Activated naive CD4-positive, alpha-beta T cell treated with anti-CD3 and anti-CD28 coated beads, Interleukin-2, amount 50 U/mL, for 72 hours (primary cell): ENCODE results near the gene IGSF21. TPM values are rescaled to one million over a fixed set of nuclear protein-coding genes. Genes with fewer than 3 reads are reported as not detected.

ENCODE experiments used
- ATAC-seq, 2 donors: fragments of 150-1000 bp; cut with Tn5 transposase; 2 replicates each; pipeline ENCODE4 v1.10.0; 2021; ENCODE audit warnings: mild to moderate bottlenecking in 2 of 2, moderate library complexity in 2 of 2
- DNase-seq, 2 donors: peaks; one replicate each; pipeline ENCODE4 v3.0.0; 2021 to 2022; ENCODE audit warnings: low spot score in 2 of 2
- H3K27ac Mint-ChIP-seq, 2 donors: one replicate each; pipeline ENCODE4 v1.8.0; 2022; ENCODE audit warnings: mild to moderate bottlenecking in 2 of 2, mixed read lengths in 2 of 2
- H3K36me3 Mint-ChIP-seq, 2 donors: one replicate each; pipeline ENCODE4 v1.8.0; 2022; ENCODE audit warnings: mixed read lengths in 2 of 2
- H3K9me3 Mint-ChIP-seq, 2 donors: one replicate each; pipeline ENCODE4 v1.8.0; 2022; ENCODE audit warnings: mixed read lengths in 2 of 2
- total RNA-seq, 2 donors: library from RNA; stranded (reverse); gene quantifications; one replicate each; pipeline ENCODE4 v1.2.3, GENCODE V29; 2022

IGSF21 gene
- total RNA-seq, 2 donors from 2014 or later = not detected

DNA sequence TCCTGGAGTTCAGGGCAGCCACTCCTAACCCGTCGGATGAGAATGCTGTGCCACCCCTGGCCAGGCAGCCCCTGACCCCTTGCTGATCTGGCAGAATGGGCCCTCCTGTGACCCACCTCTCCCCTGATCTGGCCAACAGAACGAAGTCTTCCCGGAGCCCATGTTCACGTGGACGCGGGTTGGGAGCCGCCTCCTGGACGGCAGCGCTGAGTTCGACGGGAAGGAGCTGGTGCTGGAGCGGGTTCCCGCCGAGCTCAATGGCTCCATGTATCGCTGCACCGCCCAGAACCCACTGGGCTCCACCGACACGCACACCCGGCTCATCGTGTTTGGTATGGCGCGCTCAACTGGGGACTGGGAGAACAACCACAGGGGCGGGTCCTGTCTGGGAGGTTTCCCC lies 269.1 kb downstream of the IGSF21 start:
- ATAC-seq (no peak), DNase-seq (no peak)
- Mint-ChIP-seq H3K27ac (no peak overlapping the region), H3K9me3 (peaks cover 16 to 20% of the 10 kb centered on the region in 2 donors), H3K36me3 (no peaks in the 10 kb centered on the region)

DNA sequence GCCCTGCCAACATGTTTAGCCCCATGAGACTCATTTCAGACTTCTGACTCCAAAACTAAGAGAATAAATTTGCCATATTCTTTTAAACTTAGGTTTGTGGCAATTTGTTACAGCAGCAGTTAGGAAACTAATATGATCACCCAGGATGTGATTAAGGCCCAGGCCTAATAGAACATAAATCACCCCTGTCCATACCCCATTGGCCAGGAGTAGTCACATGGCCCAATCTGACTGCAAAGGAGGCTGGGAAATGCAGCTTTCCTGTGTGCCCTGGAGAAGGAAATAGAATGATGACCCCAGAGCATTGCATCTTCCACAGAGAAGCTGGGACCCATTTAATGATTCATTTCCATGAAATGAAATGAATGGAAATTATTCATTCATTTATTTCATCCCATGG lies 272.7 kb downstream of the IGSF21 start:
- H3K9me3 Mint-ChIP-seq = peaks cover 9 to 13% of the 10 kb centered on the region in 2 donors
- DNase-seq (no peak), ATAC-seq (no peak)
- no peaks in the 10 kb centered on the region for H3K36me3 Mint-ChIP-seq
- H3K27ac Mint-ChIP-seq = no peak overlapping the region

DNA sequence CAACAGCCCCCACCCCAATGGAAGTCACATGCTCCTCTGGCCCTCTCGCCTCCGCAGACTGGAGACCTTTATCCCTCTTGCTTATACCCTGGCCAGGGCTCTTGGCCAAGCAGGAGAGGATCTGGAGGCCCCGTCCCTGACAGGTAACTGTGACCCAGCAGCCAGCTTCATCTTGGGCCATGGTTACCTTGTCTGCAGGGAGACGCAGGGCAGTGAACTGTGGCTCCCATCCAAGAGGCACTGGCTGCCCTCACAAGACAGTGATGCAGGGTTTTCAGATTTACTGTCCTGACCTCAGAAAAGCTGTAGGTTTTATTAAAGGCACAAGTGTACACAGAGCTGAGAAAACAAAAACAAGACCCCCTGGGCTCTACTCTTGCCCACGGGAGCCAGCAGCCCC lies 276.5 kb downstream of the IGSF21 start:
- no peak for DNase-seq

DNA sequence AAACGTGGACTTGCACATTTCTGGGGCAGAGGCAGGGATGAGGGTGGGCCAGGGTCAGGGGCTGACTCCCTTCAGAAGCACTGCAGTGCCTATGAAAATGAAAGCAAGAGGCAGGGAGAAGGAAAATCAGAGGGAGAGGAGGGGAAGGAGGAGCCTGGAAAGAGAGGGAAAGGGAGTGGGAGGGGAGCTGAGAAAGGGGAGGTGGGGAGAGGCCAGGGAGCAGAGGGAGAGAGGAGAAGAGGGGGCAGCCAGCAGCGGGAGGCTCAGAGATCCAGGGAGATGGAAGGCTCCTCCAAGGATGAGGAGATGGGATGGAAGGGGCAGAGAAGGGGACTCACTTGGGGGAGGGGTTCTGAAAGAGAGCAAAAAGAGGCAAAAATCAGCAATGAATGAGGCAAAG lies 276.9 kb downstream of the IGSF21 start:
- H3K36me3 Mint-ChIP-seq = no peaks in the 10 kb centered on the region
- ATAC-seq = no peak
- no peak for DNase-seq
- peaks cover 7 to 13% of the 10 kb centered on the region in 2 donors for H3K9me3 Mint-ChIP-seq
- peak overlapping the region in 1 of 2 donors; percentile 2 for H3K27ac Mint-ChIP-seq

More for the DNA sequence above, 276.5 kb downstream of the IGSF21 start:
- H3K9me3 Mint-ChIP-seq = peaks cover 9 to 13% of the 10 kb centered on the region in 2 donors
- no peak overlapping the region for H3K27ac Mint-ChIP-seq
- H3K36me3 Mint-ChIP-seq = no peaks in the 10 kb centered on the region
- ATAC-seq = no peak

DNA sequence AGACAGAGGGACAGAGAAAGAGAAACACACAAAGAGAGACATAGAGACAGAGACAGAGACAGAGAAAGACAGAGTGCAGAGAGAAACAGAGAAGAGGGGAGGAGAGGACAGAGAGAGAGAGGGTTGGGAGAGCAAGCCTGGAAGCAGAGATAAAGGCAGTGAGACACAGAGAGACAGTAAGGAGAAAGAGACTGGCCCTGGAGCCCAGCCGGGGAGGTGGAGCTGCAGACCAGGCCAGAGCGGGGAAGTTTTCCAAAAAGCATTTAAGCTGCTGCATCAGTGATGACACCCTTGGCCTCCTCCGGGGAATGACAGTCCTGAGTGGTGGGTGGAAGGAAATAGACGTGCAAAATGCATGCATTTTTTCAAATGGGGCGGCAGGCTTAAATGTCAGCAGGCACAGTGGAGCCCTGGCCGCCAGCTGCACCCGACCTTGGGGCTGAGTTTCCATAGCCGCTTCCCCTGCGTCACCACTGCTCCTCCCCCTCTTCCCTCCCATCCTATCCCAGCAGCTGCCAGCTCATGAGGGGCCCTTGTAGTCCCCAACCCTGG lies 277.7 kb downstream of the IGSF21 start:
- no peak for DNase-seq
- peaks cover 0 to 7% of the 10 kb centered on the region in 2 donors for H3K9me3 Mint-ChIP-seq
- no peak for ATAC-seq
- peak overlapping the region in 1 of 2 donors; percentile 2 for H3K27ac Mint-ChIP-seq
- H3K36me3 Mint-ChIP-seq = no peaks in the 10 kb centered on the region

DNA sequence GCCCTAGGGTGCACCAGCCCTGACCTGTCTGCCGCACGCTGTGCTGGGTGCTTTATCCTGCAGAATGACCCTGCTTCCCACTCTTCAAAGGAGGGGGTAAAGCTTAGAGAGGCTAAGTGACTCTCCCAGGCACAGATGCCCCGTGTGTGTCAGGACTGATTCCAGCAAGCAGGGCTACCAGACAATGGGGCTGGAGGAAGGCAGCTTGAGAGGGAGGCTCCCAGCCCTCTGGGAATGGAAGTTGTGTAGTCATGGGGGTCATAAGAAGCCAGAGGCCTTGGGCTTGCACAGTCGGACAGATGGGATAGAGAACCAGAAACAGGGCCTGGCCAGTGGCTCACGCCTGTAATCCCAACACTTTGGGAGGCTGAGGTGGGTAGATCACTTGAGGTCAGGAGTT lies 279.0 kb downstream of the IGSF21 start:
- no peaks in the 10 kb centered on the region for H3K36me3 Mint-ChIP-seq
- DNase-seq (no peak), ATAC-seq (no peak)
- no peak overlapping the region for H3K27ac Mint-ChIP-seq
- H3K9me3 Mint-ChIP-seq = peaks cover 0 to 1% of the 10 kb centered on the region in 2 donors

DNA sequence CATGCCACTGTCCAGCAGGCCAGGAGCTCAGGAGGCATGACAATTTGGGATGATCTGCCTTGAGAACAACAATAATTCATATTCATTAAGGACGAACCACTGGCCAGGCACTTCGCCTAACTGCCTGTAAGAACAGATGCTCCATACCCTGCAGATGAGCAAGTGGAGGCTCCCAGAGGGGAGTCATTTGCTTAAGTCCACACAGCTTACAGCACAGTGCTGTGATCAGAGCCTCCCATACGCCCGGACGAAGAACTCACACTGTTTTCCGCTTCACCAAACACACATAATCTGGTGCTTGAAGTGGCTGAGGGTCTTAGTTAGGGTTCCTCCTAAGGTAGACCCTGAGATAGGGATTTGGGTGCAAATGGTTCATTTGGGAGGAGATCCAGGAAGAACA lies 279.7 kb downstream of the IGSF21 start:
- Mint-ChIP-seq H3K9me3 (no peaks in the 10 kb centered on the region), H3K27ac (no peak overlapping the region), H3K36me3 (no peaks in the 10 kb centered on the region)
- ATAC-seq (no peak), DNase-seq (no peak)

DNA sequence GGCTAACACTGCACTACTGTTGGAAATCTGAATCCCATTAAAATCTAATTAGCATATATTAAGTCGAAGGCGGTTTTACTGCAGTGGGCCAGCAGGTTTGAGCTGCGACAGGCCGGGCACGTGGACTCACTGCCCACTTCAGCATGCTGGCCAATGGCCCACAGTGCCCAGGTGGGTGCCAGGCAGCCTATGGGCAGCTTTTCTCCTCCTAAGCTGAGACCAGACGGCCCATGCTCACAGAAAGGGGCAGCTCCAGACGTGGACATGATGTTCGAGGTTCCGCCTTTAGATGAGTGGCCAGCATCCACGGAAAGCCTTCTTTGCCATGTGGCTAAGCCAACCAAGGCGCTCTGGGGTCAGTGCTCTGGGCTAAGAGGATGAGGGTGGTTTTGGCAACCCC lies 283.4 kb downstream of the IGSF21 start:
- Mint-ChIP-seq H3K36me3 (no peaks in the 10 kb centered on the region), H3K9me3 (no peaks in the 10 kb centered on the region), H3K27ac (no peak overlapping the region)
- no peak for DNase-seq
- ATAC-seq = no peak

DNA sequence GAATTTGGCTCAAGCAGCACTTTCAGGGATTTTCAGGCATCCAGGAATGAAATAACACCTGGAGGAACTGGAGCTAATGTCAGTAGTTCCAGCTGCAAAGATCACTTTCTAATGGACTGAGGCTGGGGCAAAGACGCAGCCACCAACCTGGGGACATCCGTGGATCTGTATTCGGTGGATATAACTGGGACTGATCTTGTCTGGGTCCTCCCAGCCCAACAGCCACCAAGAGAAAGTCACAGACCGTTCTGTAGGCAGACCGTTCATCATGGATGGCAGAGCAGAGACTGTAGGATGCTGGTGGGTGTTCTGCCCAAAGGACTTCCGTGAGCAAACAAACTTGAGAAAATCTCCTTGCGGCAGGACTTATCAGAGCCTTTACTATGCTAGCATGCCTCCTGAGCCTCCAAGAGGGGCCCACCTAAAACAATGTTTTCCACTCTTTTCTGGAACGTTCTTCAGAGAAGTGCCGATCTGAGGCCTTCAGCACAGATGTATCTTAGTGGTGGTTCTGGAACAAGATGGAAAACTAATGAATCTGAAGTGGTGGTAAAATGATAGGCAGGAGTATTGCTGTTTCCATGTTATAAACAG lies 287.1 kb downstream of the IGSF21 start:
- ATAC-seq (no peak), DNase-seq (no peak)
- Mint-ChIP-seq H3K36me3 (no peaks in the 10 kb centered on the region), H3K27ac (no peak overlapping the region), H3K9me3 (no peaks in the 10 kb centered on the region)

DNA sequence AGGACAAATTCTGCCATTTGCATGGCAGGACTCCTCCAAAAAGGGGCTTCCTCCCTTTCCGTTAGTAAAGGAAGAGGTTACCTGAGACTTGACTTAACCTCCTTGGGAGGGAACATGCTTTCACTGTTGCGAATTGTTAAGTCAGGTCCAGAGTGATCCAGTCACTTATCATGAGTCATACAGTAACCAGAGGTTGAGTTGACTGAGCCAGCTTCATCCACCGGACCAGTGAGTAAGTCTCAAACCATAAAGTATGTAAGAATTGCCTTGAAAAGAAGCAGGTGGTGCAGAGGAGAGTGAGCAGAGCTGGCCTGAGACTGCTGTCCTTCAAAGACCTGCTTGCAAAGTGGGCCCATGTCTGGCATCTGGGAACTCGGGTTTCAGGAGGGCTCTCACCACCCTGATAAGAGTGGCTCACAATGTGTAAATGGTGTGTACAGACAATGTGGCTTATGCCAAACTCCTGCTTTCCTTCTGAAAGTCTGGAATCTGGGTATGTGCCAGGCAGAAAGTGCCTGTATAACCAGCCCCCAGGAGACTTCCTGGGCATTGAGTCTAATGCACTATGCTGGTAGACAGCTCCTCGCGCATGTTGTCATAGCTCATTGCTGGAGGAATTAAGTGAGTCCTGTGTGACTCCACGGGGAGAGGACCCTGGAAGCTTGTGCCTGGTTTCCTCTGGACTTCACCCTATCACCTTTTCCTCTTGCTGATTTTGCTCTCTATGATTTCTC lies 288.8 kb downstream of the IGSF21 start:
- no peak for DNase-seq
- Mint-ChIP-seq H3K36me3 (no peaks in the 10 kb centered on the region), H3K27ac (no peak overlapping the region), H3K9me3 (no peaks in the 10 kb centered on the region)
- no peak for ATAC-seq

DNA sequence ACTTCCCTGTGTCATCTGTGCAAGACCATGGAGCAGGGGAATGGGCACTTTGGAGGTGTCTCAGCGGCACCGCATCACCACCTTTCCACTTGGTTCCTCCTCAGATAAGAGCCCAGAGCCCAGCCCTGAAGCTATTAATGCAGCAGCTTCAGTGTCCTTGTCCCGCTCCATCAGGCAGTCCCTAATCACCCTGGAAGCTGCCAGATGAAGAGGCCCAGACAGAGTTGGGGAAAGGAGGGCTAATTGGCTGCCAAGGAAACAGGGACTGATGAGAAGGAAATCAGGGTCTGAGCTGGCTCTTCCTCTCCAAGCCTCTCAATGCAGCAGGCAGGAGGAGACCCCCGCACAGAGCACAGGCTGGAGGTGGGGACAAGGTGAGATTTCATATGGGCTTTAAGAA lies 290.0 kb downstream of the IGSF21 start:
- Mint-ChIP-seq H3K9me3 (no peaks in the 10 kb centered on the region), H3K27ac (no peak overlapping the region), H3K36me3 (no peaks in the 10 kb centered on the region)
- DNase-seq (no peak), ATAC-seq (no peak)

DNA sequence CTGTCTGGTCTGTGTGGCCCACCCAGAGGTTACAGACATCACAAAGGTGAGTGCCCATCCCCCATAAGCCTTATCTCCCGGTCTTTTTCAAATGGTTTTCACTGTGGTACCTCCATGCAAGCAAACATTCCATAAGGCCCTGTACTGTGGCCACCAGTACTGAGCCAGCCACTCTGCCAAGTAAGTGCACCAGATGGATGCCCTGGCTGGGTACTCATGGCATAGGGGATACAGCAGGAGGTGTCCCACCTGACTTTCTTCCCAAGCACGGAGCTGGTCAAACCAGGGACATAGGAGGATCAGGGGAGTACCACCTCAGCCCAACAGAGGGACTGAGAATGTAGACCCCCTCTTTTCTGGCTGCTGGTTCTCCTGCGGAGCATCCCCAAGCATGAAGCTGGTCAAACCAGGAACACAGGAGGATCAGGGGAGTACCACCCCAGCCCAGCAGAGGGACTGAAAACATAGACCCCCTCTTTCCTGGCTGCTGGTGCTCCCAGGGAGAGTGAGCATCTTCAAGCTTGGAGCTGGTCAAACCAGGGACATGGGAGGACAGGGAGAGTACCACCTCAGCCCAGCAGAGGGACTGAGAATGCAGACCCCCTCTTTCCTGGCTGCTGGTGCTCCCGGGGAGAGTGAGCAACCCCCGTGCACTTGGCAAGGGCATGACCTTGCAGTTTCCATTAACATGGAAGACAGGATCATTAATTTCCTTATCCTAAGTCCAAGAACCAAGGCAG lies 291.4 kb downstream of the IGSF21 start:
- no peak overlapping the region for H3K27ac Mint-ChIP-seq
- DNase-seq (no peak), ATAC-seq (no peak)
- no peaks in the 10 kb centered on the region for H3K9me3 Mint-ChIP-seq
- H3K36me3 Mint-ChIP-seq = no peaks in the 10 kb centered on the region

DNA sequence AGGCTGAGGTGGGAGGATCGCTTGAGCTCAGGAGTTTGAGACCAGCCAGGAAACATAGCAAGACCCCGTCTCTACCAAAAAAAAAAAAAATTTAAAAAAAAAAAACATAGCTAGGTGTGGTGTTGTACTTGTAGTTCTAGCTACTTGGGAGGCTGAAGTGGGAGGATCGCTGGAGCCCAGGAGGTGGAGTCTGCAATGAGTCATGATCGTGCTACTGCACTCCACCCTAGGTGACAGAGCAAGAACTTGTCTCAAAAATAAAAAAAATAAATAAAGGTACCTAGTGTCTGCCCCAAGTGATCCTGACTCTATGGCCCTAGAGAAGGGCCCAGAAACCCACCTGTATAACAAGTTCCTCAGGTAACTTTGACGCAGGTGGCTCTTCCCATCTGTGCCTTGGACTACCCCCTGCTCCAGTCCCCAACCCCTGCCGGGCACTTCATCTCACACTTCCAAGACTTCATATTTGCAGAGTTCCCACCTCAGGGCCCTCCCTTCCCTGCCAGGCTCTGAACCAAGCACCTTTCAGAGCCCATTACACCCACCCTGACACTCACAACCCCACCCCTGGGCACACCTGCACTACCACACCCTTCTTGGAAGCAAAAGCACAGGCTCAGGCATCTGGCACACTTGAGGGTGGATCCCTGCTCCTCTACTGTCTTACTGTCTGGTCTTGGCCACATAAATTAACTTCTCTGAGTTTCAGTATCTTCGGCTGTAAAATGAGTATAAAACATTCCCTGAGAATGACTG lies 292.9 kb downstream of the IGSF21 start:
- no peak overlapping the region for H3K27ac Mint-ChIP-seq
- H3K9me3 Mint-ChIP-seq = no peaks in the 10 kb centered on the region
- no peak for DNase-seq
- no peaks in the 10 kb centered on the region for H3K36me3 Mint-ChIP-seq
- no peak for ATAC-seq

DNA sequence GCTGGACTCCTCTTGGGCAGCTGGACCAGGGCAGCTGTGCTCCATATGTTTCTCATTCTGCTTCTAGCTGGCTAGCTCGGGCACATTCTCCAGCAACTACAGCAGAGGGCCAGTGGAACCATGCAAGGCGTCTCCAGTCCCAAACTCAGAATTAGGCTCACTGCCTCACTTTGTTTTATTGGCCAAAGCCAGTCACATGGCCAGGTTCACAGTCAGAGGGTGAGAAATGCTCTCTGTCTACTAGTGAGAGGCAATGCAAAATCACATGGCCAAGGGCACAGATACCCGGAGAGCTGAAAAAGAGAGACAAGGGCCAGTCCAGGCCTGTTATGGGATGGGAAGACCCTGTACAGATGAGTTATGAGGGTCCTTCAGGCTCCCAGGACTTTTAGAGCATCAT lies 294.3 kb downstream of the IGSF21 start:
- no peak for DNase-seq
- Mint-ChIP-seq H3K27ac (no peak overlapping the region), H3K9me3 (no peaks in the 10 kb centered on the region), H3K36me3 (no peaks in the 10 kb centered on the region)
- no peak for ATAC-seq

DNA sequence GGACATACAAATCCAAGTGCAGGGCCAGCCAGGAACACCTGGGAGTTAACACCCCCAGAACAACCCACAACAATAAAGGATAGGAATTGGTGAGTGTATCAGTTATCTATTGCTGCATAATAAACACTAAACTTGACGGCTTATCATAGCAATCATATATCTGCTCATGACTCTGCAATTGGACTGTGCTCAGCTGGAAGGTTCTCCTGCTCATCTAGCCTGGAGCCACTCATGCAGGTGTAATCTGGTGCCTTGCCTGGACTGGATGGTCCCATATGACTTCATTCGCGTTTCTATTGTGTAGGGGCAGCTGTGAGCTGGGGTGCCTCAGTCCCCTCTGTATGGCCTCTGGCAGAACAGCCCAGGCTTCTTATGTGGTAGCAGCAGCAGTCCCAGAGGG lies 296.9 kb downstream of the IGSF21 start:
- ATAC-seq (no peak), DNase-seq (no peak)
- no peak overlapping the region for H3K27ac Mint-ChIP-seq
- H3K36me3 Mint-ChIP-seq = no peaks in the 10 kb centered on the region
- H3K9me3 Mint-ChIP-seq = no peaks in the 10 kb centered on the region

DNA sequence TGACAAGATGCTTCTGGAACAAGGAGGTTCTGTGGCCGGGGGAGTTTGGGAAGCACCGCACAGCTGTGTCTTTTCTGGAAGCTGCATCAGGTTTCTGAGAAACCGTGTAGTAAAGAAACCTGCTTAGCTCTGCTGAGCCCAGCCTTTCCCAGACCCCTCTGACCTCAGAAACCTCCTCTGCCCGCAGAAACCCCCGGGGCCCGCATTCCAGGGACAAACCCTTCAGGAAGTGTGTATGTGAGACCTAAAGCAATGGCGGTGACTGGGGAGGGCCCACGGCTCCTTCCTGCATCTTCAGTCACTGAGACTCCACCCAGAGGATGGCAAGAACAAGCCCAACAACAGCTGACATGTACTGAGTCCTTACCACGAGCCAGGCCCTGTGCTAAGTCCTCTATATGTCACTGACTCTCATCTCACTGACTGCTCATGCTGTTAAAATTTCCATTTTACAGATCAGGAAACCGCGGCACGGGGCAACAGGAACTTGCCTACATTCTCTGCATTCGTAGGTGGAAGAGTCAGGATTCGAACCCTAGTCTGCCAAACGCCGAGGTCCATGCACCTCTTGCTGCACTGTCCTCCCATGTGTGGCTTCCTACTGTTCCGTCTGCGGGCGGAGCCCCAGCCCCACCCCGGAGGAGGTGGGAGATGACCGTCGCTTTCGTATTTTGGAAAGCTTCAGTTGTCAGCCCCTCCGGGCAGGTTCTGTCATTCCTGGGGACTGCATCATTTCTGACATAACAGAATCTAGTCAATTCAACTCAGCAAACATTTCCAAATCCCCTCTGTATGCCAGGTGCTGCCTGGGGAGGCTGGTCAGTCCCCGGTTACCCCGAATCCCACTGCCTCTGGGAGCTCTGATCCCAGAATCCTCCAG lies 299.8 kb downstream of the IGSF21 start:
- H3K27ac Mint-ChIP-seq = no peak overlapping the region
- peaks cover 7 to 15% of the 10 kb centered on the region in 2 donors for H3K9me3 Mint-ChIP-seq
- DNase-seq (peak in 1 of 2 donors; percentile 26), ATAC-seq (no peak)
- peaks cover 0 to 10% of the 10 kb centered on the region in 2 donors for H3K36me3 Mint-ChIP-seq
